Activated CD8-positive, alpha-beta memory T cell treated with anti-CD3 and anti-CD28 coated beads for 24 hours (primary cell): Measurements from ENCODE around the gene C22orf39.
"Not testable (repeated sequence)": the region's sequence is repeated elsewhere in the genome, so short reads cannot be mapped to it uniquely, and the experiment has no call there.

Experiments
- DNase-seq: peaks from one replicate; pipeline ENCODE4 v3.0.0-alpha.2; 2020

Gene C22orf39

GRCh38 chr22:19450363-19451175, 3.1 kb upstream of the C22orf39 start:
- DNase-seq, result no peak

DNA sequence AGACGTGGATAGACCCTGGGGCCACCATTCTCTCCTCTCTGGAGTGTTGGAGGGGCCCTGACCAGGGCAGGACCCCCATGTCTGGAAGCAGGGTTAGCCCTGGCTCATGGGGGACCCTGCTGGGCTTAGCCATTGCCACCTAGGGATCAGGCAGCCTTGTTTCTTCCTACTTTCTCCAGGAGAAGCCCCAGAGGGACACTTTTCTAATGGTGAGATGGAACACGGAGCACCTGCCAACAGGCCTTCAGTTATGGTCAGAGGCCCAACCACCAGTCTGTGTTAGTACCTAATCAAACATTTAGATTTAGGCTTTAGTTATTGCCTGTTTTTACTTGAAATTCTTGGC, 1.9 kb upstream of the C22orf39 start:
- no peak for DNase-seq

DNA sequence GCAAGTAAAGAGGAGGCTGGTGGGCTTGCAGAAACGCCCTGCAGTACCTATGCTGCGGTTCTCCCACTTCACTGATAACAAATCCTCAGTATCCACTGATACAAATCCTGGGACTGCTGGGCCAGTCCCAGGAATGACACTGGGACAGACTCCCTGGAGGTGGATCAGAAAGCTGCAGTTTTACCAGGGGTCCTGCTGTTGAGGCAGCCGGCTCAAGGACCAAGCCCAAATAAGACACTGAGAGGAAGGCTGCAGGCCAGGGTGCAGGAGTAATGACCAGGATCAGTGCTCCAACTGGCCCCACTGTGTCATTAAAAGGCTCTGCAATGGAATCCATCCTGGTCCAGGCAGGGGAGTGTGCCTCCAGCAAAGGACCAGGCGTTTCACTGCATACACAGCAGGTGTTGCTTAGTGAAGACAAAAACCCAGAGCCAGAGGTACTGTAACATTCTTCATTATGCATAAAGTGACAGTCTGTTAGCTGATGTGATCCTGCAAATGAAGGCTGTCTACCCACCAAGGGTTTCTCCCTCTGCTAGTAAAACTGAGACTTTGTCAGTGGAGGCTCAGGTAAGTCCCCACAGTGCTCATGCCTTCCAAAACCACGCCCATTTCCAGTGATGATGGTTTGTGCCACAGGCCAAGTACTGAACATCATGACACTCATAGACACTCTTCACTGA, 1.4 kb upstream of the C22orf39 start:
- no peak for DNase-seq

GRCh38 chr22:19448076-19448607, 631 bp upstream of the C22orf39 start:
- no peak for DNase-seq

DNA sequence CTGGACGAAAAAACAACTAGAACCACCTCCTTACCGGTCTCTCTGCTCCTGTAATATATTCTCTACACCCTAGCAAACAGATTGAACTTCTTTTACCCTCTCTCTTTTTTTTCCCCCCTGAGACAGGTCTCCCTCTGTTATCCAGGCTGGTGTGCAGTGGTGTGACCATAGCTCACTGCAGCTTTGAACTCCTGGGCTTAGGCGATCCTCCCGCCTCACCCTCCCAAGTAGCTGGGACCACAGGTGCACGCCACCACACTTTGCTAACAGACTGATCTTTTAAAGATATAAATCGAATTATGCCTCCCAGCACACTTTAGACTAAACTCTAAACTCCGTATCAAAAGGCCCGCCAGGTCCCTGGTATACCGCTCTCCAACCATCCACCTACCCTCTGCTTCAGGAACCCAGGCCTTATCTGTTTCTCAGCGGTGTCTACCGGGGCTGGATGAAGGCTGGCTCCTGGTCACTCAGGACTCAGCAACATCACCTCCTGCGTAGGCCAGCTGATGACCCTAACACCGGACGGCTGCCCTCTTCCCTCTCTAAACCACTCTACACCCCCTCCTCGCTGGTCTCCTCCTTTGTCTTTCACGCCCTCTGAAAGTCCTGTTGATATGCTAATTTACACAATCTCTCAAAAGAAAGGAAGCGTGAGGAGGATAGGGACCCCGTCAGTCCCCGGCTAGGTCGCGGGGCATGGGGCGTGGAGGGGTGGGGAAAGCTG, 745 bp downstream of the C22orf39 start:
- DNase-seq, result no peak

GRCh38 chr22:19445279-19445982, 2.1 kb downstream of the C22orf39 start:
- DNase-seq, result not testable (repeated sequence)

GRCh38 chr22:19443544-19444211, 3.8 kb downstream of the C22orf39 start:
- no peak for DNase-seq

GRCh38 chr22:19442166-19442565, 5.3 kb downstream of the C22orf39 start:
- no peak for DNase-seq

DNA sequence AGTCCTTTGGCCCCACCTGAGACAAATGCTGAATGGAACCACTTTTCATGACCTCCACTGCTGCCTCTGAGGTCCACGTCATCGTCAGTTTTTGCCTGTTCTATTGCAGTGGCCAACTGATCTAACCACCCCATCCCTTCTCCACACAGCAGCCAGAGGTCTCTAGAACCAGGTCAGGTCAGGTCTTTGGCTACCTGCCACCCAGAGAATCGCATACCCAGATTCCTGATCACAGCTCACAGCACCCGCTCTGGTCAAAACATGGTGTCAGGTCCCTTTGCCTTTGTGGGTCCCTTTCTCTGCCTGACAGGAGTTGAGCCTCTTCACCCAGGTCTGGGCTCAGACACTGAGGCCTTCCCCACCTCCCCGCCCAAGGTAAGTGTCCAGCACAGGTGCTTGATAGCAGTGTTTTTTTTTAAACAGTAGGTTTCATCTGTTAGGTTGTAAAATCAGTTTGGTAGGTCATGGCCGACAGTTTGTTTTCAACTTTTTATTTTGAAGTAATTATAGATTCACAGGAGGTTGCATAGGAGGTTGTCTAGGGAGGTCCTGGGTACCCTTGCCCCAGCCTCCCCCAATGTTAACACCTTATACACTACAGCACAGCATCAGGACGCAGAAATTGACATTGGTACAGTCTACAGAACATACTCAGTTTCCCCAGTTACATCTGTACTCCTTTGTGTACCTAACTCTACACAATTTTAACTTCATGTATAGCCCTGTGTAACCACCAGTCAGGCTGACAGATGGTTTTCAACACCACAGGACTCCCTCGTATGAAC, 6.9 kb downstream of the C22orf39 start:
- peak; percentile 42 for DNase-seq

DNA sequence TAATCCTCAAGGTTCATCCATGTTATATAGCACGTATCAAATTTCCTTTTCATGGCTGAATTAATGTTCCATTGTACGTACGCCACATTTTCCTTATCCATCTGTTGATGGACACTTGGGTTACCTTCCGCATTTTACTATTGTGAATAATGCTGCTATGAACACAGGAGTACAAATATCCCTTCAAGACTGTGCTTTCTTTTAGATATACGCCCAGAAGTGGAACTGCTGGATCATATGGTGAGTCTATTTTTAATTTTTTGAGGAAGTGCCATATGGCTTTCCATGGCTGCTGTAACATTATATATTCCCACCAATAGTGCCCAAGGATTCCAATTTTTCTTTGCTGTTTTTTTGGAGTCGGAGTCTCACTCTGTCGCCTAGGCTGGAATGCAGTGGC, 9.2 kb downstream of the C22orf39 start:
- DNase-seq, result no peak

- not testable (repeated sequence) for DNase-seq
Observed at GRCh38 chr22:19436444-19437161, 10.9 kb downstream of the C22orf39 start.

DNA sequence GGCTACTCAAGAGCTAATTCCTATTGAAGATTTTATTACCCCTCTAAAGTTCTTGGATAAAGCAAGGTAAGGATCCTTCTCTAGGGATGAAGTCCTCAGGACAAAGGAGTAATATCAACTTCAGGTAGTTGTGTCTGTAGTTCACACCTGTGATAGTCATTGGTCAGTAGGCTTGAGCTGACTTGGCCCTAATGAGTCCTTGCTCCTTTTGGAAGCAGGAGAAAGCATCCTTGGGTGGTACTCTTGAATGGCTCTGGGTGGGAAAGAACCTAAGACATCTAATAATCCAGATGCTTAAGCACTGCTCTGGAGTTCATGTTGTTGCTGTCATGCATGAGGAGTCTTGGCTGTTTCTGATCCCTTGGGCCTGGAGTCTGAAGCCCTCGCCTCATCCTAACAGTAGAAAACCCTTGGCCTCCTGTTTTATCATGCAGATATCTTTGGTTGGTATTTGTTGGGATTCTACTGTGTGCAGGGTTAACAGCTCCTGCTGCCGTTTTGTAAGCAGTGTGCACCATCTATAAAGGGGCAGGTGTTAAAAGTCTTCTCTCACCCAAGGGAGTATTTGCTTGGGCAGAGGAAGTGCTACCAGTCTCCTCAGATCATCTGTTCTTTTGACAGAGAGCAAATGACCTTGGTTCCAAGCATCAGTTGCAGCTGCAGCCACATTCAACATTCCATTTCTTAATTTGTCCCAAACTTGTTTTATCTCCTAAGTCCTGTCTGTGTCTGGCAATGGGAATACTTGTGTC, 12.5 kb downstream of the C22orf39 start:
- DNase-seq, result no peak

DNA sequence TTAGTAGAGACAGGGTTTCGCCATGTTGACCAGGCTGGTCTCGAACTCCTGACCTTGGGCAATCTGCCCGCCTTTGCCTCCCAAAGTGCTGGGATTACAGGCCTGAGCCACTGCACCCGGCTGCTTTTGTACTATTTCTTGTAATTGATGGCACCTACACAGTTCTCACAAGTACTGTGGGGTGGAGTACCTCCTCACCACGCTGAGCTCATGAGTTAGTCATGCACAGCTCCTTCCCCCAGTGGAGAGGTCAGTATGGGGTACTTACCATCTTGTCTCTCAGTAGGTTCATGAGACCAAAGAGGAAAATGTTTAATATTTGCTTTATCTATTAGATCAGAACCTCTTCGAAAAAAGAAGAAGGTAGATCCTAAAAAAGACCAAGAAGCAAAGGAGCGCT, 13.1 kb downstream of the C22orf39 start:
- no peak for DNase-seq

DNA sequence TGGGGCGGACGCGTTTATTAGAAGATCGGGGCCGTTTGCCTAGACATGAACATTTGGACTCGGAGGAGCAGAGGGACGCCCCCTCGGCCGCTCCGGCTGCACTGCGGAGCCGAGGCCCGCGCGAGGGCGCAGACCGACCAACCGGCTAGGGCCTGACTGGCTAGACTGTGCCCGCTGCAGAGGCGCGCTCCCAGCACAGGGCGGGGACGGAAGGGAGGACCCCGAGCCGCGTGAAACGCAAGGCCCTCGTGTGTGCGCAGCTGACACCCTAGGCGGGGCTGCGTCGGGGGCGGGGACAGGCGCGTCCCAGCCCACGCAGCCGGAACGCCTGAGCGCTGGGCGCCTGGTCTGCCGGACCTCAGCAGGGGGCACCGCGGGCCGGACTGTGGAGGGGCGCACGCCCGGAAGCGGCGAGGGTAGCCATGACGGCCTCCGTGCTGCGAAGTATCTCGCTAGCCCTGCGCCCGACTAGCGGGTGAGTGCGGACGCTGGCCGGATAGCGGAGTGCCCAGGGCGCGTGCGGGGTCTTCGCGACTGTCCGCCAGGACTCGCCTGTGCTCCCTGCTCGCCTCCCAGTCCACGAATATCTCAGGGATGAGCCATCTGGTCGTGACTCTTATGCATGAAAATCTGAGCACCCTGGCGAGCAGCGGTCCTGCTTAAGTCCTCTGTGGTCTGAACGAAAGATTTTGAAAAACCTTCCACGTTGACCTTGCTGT, 15.2 kb downstream of the C22orf39 start, which contains the start of gene MRPL40:
MRPL40 (plus strand) TSS at position 413 of the 719 bp plus-strand sequence; CDS start at position 423, 10 bp downstream.
- peak; percentile 96 for DNase-seq

DNA sequence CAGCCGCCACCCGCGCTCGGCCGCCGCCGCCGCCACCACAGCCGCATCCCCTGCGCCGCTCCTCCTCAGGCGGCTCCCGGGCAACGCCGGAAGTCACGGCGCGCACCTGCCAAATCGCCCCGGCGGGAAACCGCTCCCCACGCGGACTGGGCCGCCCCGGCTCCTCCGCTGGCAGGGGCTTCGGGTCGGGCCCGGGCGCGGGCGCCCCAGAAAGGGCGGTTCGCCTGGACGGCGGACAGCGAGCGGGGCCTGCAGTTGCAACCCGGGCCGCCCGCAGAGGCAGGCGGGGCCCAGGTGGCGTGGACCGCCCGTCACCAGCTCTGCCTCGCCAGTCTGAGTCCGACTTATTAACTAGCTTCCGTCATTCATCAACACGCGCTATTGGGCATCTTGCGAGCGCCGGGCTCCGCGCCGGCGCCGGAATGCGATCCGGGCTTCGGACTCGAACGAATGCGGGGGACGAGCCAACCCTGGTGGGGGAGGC, 15.8 kb downstream of the C22orf39 start, which contains the start of gene HIRA:
HIRA (minus strand) TSS at position 85 of the 484 bp plus-strand sequence. CDS start 257 bp downstream, outside the sequence.
- DNase-seq, result peak; percentile 98

- peak; percentile 70 for DNase-seq
Observed at GRCh38 chr22:19430890-19431541, 16.5 kb downstream of the C22orf39 start.

DNA sequence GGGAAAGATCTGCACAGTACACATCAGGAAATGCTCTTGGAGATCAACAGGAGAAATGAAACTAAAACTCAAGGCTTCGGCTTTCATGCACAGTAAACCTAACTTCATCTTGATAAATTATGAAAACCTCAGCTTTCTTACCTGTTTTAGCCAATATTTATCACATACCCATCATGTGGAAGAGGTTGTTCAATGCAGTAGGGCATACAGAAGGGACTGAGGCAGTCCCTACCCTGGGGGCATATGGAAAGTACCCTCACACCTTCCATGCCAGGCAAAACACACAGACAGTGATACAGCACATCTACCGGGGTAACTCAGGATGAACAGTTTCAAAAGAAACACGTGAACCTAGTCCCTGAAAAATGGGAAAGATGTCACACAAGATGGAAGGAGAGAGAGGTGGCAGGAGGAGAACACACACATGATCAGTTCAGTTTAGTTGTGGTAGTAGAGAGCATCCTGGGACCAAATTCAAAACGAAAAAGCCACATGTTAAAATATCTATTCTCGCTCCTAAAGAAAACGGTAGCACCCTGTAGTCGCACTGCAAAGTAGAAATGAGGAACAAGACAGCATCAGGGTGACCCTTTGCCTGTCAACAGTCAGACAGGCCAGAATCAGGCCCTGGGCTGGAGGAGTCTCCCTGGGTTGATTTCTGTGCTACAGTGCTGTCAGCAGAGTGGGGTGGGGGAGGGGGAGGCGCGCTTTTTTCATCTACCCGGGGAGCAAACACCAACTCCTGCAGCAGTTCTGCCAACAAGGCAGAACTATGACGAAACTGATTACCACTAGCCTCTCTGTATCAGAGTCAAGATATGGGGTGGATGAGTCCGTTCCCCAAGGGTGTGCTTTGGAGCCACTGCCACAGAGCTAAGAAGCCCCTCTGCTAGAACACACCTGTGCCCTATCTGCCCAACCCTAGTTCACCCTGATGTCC, 17.3 kb downstream of the C22orf39 start:
- DNase-seq, result peak; percentile 66
